Measurements from ENCODE around the gene GPC1.

GPC1 gene

DNA sequence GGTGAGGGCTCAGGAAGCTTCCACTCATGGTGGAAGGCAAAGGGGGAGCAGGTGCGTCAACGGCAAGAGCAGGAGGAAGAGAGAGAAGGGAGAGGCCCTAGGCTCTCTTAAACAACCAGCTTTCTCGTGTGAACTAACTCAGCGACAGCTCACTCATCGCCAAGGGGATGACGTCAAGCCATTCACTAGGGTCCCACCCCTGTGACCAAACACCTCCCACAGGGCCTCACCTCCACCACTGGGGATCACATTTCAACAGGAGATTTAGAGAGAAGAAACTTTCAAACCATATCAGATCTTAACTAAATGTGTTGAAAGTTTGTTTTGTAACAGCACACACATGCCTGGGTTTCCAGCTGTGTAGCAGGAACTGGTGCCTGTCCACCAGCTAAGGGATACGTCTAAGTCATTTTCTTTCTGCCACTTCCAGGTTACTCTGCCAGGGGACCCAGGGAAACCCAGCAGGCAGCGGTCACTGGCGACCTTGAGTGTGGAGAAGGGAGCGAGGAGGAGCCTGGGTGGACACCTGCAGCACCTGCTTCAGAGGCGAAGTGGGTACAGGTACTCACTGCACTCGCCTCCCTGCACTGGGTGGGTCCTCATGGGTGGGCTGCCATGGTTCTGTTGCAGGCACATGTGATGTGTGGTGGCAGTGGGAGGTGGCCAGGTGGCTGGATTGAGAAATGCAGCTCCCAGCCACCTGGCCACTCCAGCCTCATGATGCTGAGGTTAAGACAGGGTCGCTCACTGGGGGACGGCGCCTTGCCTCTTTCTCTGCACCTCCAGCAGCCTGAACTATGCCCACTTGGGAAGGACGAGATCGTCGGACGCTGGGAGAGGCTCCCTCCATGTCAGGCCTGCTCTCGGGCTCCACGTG is 8.4 kb upstream of the GPC1 start:
- in situ Hi-C loops (cut with MboI; ENCODE audit: low sequenced_read_pairs, unreplicated experiment): loop anchor here (25.0 kb wide), 2 partner anchors 190 to 265 kb away; no protein-coding TSS in a partner anchor
- no peak for TF ChIP-seq CTCF (IDR thresholded peaks at IDR 0.05; ENCODE audit: borderline replicate concordance, control extremely low read depth, extremely low read depth, insufficient read depth, missing control alignments)
- no peak for DNase-seq (ENCODE audit: low spot score)

DNA sequence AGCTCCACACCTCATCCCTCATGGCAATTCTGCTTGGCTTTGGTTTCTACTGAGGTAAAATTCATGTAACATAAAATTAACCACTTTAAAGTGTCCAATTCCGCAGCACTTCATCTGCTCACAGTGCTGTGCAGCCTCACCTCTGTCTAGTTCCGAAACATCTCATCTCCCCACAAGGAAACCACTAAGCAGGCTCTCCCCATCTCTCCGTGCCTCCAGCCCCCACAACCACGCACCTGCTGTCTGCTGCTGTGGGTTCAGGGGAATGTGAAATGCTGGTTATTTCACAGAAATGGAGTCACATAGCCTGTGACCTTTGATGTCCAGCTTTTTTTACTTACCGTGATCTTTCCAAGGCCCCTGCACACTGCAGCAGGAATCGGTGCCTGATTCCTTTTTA is 7.7 kb upstream of the GPC1 start:
- no peak for DNase-seq (ENCODE audit: low spot score)
- in situ Hi-C loops (cut with MboI; ENCODE audit: low sequenced_read_pairs, unreplicated experiment): loop anchor here (25.0 kb wide), 2 partner anchors 190 to 265 kb away; no protein-coding TSS in a partner anchor
- no peak for TF ChIP-seq CTCF (IDR thresholded peaks at IDR 0.05; ENCODE audit: borderline replicate concordance, control extremely low read depth, extremely low read depth, insufficient read depth, missing control alignments)

DNA sequence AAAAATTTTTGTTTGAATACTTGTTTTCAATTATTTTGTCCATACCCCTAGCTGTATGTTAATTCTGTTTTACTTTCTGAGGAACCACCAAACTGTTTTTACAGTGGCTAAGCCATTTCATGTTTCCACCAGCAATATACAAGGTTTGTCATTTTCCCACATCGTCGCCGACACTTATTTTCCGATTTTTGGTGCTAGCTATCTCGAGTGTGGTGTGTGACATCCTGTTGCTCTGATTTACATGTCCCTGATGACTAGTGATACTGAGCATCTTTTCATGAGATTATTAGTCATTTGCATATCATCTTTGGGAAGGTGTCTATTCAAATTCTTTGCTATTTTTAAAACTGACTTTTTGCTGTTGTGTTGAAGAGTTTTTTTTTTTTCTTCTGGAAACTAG is 7.2 kb upstream of the GPC1 start:
- in situ Hi-C loops (cut with MboI; ENCODE audit: low sequenced_read_pairs, unreplicated experiment): loop anchor here (25.0 kb wide), 2 partner anchors 191 to 266 kb away; no protein-coding TSS in a partner anchor
- no peak for DNase-seq (ENCODE audit: low spot score)
- TF ChIP-seq CTCF (IDR thresholded peaks at IDR 0.05; ENCODE audit: borderline replicate concordance, control extremely low read depth, extremely low read depth, insufficient read depth, missing control alignments): no peak

DNA sequence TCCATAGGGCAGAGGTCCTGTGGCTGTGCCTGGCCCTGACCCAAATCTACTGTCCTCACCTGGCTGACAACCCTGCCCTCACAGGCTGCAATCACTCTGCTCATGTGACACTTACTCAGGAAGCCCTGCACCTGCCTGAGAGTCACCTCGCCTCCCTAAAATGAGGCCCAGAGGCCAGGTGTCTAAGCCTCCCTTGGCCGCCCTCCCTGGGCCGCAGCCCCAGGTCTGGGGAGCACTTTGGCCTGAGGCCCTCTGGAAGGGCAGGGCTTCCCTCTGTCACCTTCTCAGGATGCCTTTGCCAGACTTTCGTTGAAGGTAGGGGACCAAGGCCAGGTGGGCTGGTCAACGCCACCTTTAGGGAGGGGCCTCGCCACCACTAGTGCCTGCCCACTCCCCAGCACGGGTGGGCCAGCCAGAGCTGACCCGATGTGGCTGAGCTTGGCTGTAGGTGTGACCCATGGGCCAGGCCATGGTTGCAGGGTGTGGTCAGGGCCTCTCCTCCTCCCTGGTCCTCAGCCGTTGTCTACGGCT is 6.1 kb upstream of the GPC1 start:
- no peak for TF ChIP-seq CTCF (IDR thresholded peaks at IDR 0.05; ENCODE audit: borderline replicate concordance, control extremely low read depth, extremely low read depth, insufficient read depth, missing control alignments)
- DNase-seq (ENCODE audit: low spot score): no peak
- in situ Hi-C loops (cut with MboI; ENCODE audit: low sequenced_read_pairs, unreplicated experiment): loop anchor here (25.0 kb wide), 2 partner anchors 192 to 267 kb away; no protein-coding TSS in a partner anchor

GRCh38 chr2:240429872-240430491 is 5.5 kb upstream of the GPC1 start:
- in situ Hi-C loops (cut with MboI; ENCODE audit: low sequenced_read_pairs, unreplicated experiment): loop anchor here (25.0 kb wide), 2 partner anchors 193 to 268 kb away; no protein-coding TSS in a partner anchor
- DNase-seq (ENCODE audit: low spot score): no peak
- TF ChIP-seq CTCF (IDR thresholded peaks at IDR 0.05; ENCODE audit: borderline replicate concordance, control extremely low read depth, extremely low read depth, insufficient read depth, missing control alignments): no peak

DNA sequence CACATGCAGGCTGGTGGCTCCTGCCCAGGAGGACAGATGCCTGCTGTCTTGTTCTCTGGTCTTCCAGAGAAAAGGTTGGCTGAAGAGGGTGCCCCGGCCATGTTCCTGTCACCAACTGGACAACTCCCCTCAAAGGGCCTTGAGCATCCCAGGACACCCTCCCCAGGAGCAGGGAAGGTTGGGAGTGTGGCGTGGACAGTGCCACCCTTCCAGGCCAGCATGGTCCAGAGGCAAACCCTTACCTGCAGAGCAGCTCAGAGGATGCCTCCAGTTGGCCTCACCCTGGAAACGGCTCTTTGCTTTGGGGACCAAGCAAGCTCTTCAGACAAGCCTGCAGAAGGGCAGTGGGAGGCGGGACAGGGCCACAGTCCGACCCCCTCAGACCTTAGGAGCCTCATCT is 4.9 kb upstream of the GPC1 start:
- no peak for DNase-seq (ENCODE audit: low spot score)
- in situ Hi-C loops (cut with MboI; ENCODE audit: low sequenced_read_pairs, unreplicated experiment): loop anchor here (25.0 kb wide), 2 partner anchors 193 to 268 kb away; no protein-coding TSS in a partner anchor
- no peak for TF ChIP-seq CTCF (IDR thresholded peaks at IDR 0.05; ENCODE audit: borderline replicate concordance, control extremely low read depth, extremely low read depth, insufficient read depth, missing control alignments)

Measured in GM13976 (cell line).